MM.1S (cell line): ENCODE data around the gene ARHGEF6.

ENCODE experiments used
- DNase-seq: peaks from one replicate; pipeline ENCODE4 v3.0.0-alpha.2; 2015
- H2AFZ ChIP-seq: fragments of 300-600 bp; sonication (generic); 2 replicates; pipeline ENCODE4 v1.6.0; 2016; ENCODE audit warnings: antibody characterized with exemption, low read length
- H3F3A ChIP-seq: fragments of 300-600 bp; sonication (generic); 2 replicates; pipeline ENCODE4 v1.6.1; 2016; ENCODE audit warnings: mild to moderate bottlenecking, antibody characterized with exemption, low read length, moderate library complexity, mixed read lengths; ENCODE audit not compliant: insufficient read depth
- H3K27ac ChIP-seq: fragments of 300-600 bp; sonication (generic); 2 replicates; pipeline ENCODE4 v1.5.1; 2016; ENCODE audit warnings: mild to moderate bottlenecking, low read length
- H3K27me3 ChIP-seq: fragments of 300-600 bp; sonication (generic); replicated peaks from 2 replicates; pipeline ENCODE4 v1.6.0; 2016; ENCODE audit warnings: low read length; ENCODE audit not compliant: insufficient read depth
- H3K36me3 ChIP-seq: fragments of 300-600 bp; sonication (generic); replicated peaks from 2 replicates; pipeline ENCODE4 v1.6.1; 2016; ENCODE audit warnings: mild to moderate bottlenecking, low read length, mixed read lengths; ENCODE audit not compliant: insufficient read depth
- H3K4me1 ChIP-seq: fragments of 300-600 bp; sonication (generic); 2 replicates; pipeline ENCODE4 v1.6.1; 2016; ENCODE audit warnings: low read length, mixed read lengths
- H3K4me2 ChIP-seq: fragments of 300-600 bp; sonication (generic); 2 replicates; pipeline ENCODE4 v1.6.0; 2016; ENCODE audit warnings: low read depth, low read length
- H3K4me3 ChIP-seq: fragments of 300-600 bp; sonication (generic); 2 replicates; pipeline ENCODE4 v1.5.1; 2016; ENCODE audit warnings: low read length, mixed read lengths
- H3K79me2 ChIP-seq: fragments of 300-600 bp; sonication (generic); 2 replicates; pipeline ENCODE4 v1.6.1; 2016; ENCODE audit warnings: mixed run types, low read length, mixed read lengths
- H3K9ac ChIP-seq: fragments of 300-600 bp; sonication (generic); 2 replicates; pipeline ENCODE4 v1.6.1; 2016; ENCODE audit warnings: low read length, mixed read lengths
- H3K9me2 ChIP-seq: fragments of 300-600 bp; sonication (generic); replicated peaks from 2 replicates; pipeline ENCODE4 v1.6.1; 2016; ENCODE audit warnings: mild to moderate bottlenecking, low read length, mixed read lengths; ENCODE audit not compliant: insufficient read depth
- H3K9me3 ChIP-seq: fragments of 300-600 bp; sonication (generic); replicated peaks from 2 replicates; pipeline ENCODE4 v1.6.1; 2016; ENCODE audit warnings: mild to moderate bottlenecking, low read length, mixed read lengths; ENCODE audit not compliant: insufficient read depth
- H4K20me1 ChIP-seq: fragments of 300-600 bp; sonication (generic); 2 replicates; pipeline ENCODE4 v1.6.1; 2016; ENCODE audit warnings: mild to moderate bottlenecking, low read length, moderate library complexity, mixed read lengths; ENCODE audit not compliant: insufficient read depth
- CTCF ChIP-seq: fragments of 300-600 bp; sonication (generic); IDR thresholded peaks from 2 replicates; pipeline ENCODE4 v1.5.1; 2016; ENCODE audit warnings: antibody characterized with exemption, low read length, mixed read lengths
- EZH2 ChIP-seq: fragments of 300-600 bp; sonication (generic); optimal IDR thresholded peaks from 2 replicates; pipeline ENCODE3; 2017; ENCODE audit warnings: low read depth, mild to moderate bottlenecking, antibody characterized with exemption, low read length, mixed read lengths
- EZH2phosphoT487 ChIP-seq: fragments of 300-600 bp; sonication (generic); IDR thresholded peaks from 2 replicates; pipeline ENCODE4 v1.6.1; 2018; ENCODE audit warnings: antibody characterized with exemption, low read length

The ARHGEF6 gene

DNA sequence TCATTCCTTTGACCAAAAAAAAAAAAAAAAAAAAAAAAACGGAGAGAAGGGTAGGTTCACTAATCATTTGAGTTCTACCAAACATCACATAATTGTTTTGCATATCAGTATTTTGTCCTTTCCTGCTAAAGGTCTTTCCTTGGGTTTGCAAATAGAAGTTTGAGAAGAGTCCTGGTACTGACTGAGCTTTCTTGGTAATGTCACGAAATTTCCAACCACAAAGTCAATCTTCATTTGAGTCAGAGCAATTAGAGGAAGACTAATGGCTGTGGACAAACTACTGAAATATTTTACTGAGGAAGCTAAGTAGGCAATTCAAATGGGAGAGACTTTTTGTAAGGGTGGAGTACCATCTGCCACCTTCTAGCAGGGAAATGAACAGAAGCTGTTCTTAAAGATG is 154.5 kb downstream of the ARHGEF6 start:
- Histone ChIP-seq H3K4me1 (no peaks in the 10 kb centered on the region), H2AFZ (no peak overlapping the region), H3K36me3 (no peaks in the 10 kb centered on the region), H4K20me1 (no peaks in the 10 kb centered on the region), H3K9ac (no peak overlapping the region), H3K4me2 (no peak overlapping the region), H3K9me2 (no peaks in the 10 kb centered on the region), H3K27me3 (no peaks in the 10 kb centered on the region), H3K9me3 (no peaks in the 10 kb centered on the region; the same call in 1 of the 2 replicates), H3K27ac (no peak overlapping the region), H3F3A (no peaks in the 10 kb centered on the region), H3K79me2 (no peaks in the 10 kb centered on the region), H3K4me3 (no peak overlapping the region)
- no peak for TF ChIP-seq EZH2
- TF ChIP-seq EZH2phosphoT487 = no peak
- no peak for TF ChIP-seq CTCF
- no peak for DNase-seq

DNA sequence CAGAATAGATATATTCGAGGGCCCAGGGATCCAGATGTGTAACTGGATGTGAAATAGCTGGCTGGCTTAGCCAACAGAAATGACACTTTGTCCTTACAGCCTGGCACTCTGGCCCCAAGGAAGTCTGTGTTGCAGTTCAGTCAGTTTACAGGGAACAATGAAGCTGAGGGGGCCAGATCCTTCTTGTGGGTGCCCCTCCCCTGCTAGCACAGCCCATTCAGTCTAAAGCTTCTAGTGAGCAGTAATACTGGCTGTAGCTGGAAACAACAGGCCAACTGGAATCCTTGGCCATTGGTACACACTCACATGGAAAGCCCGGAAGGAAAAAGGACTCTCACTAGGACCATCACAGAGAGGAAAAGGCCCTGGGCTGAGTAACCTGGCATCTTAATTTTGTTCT is 155.5 kb downstream of the ARHGEF6 start:
- no peak overlapping the region for H3K4me2 ChIP-seq
- TF ChIP-seq CTCF = no peak
- no peak for TF ChIP-seq EZH2
- no peak for TF ChIP-seq EZH2phosphoT487
- H3K27me3 ChIP-seq = no peaks in the 10 kb centered on the region
- no peak overlapping the region for H2AFZ ChIP-seq
- DNase-seq = no peak
- H3K79me2 ChIP-seq = no peaks in the 10 kb centered on the region
- H3K4me1 ChIP-seq = no peaks in the 10 kb centered on the region
- no peaks in the 10 kb centered on the region; the same call in 1 of the 2 replicates for H3K9me3 ChIP-seq
- H3F3A ChIP-seq = no peaks in the 10 kb centered on the region
- no peak overlapping the region for H3K27ac ChIP-seq
- no peaks in the 10 kb centered on the region for H3K36me3 ChIP-seq
- H3K4me3 ChIP-seq = no peak overlapping the region
- no peak overlapping the region for H3K9ac ChIP-seq
- no peaks in the 10 kb centered on the region for H3K9me2 ChIP-seq
- no peaks in the 10 kb centered on the region for H4K20me1 ChIP-seq

GRCh38 chrX:136623396-136623795 is 157.3 kb downstream of the ARHGEF6 start:
- H3K4me3 ChIP-seq = no peak overlapping the region
- no peaks in the 10 kb centered on the region for H3K27me3 ChIP-seq
- no peaks in the 10 kb centered on the region for H3F3A ChIP-seq
- H3K4me1 ChIP-seq = no peaks in the 10 kb centered on the region
- no peaks in the 10 kb centered on the region for H3K79me2 ChIP-seq
- no peak for DNase-seq
- no peak overlapping the region for H2AFZ ChIP-seq
- H3K4me2 ChIP-seq = no peak overlapping the region
- H4K20me1 ChIP-seq = no peaks in the 10 kb centered on the region
- no peaks in the 10 kb centered on the region; the same call in 1 of the 2 replicates for H3K9me3 ChIP-seq
- no peaks in the 10 kb centered on the region for H3K9me2 ChIP-seq
- H3K27ac ChIP-seq = no peak overlapping the region
- no peaks in the 10 kb centered on the region for H3K36me3 ChIP-seq
- H3K9ac ChIP-seq = no peak overlapping the region
- no peak for TF ChIP-seq CTCF
- no peak for TF ChIP-seq EZH2phosphoT487
- no peak for TF ChIP-seq EZH2
